NCI-H2029 (cell line): Measurements from ENCODE around the gene CDK14.

Experiments
- DNase-seq: peaks from one replicate; lab custom pipeline; 2025; lab: John Stamatoyannopoulos, UW

The CDK14 gene

GRCh38 chr7:90896458-90896857 lies 300.3 kb downstream of the CDK14 start:
- no peak for DNase-seq

GRCh38 chr7:90897961-90898469 lies 301.9 kb downstream of the CDK14 start:
- DNase-seq: no peak

GRCh38 chr7:90900628-90901356 lies 304.7 kb downstream of the CDK14 start:
- DNase-seq: no peak

GRCh38 chr7:90903841-90904240 lies 307.7 kb downstream of the CDK14 start:
- no peak for DNase-seq

GRCh38 chr7:90910136-90910535 lies 314.0 kb downstream of the CDK14 start:
- no peak for DNase-seq

GRCh38 chr7:90916319-90916718 lies 320.2 kb downstream of the CDK14 start:
- DNase-seq: no peak

GRCh38 chr7:90917539-90917938 lies 321.4 kb downstream of the CDK14 start:
- no peak for DNase-seq

- no peak for DNase-seq
Measured at GRCh38 chr7:90918303-90918702, 322.2 kb downstream of the CDK14 start.

GRCh38 chr7:90919816-90920215 lies 323.7 kb downstream of the CDK14 start:
- no peak for DNase-seq

GRCh38 chr7:90920336-90920735 lies 324.2 kb downstream of the CDK14 start:
- no peak for DNase-seq

GRCh38 chr7:90923541-90923997 lies 327.4 kb downstream of the CDK14 start:
- no peak for DNase-seq

GRCh38 chr7:90928700-90929424 lies 332.7 kb downstream of the CDK14 start:
- peak; percentile 82 for DNase-seq

- peak; percentile 59 for DNase-seq
Measured at GRCh38 chr7:90931986-90932916, 336.1 kb downstream of the CDK14 start.

- no peak for DNase-seq
Measured at GRCh38 chr7:90933041-90933440, 336.9 kb downstream of the CDK14 start.

- no peak for DNase-seq
Measured at GRCh38 chr7:90933984-90934383, 337.9 kb downstream of the CDK14 start.

GRCh38 chr7:90938371-90938770 lies 342.2 kb downstream of the CDK14 start:
- no peak for DNase-seq

- DNase-seq: no peak
Measured at GRCh38 chr7:90939666-90940065, 343.5 kb downstream of the CDK14 start.

GRCh38 chr7:90944021-90944420 lies 347.9 kb downstream of the CDK14 start:
- no peak for DNase-seq

GRCh38 chr7:90945104-90945787 lies 349.1 kb downstream of the CDK14 start:
- DNase-seq: no peak

GRCh38 chr7:90946730-90947501 lies 350.8 kb downstream of the CDK14 start:
- no peak for DNase-seq

GRCh38 chr7:90948085-90948484 lies 352.0 kb downstream of the CDK14 start:
- no peak for DNase-seq
